G401 (cell line): ENCODE results near the gene RBBP8NL. TPM values are rescaled to one million over a fixed set of nuclear protein-coding genes. Genes with fewer than 3 reads are reported as not detected.

Source experiments
- DNase-seq: peaks from one replicate; pipeline ENCODE4 v3.0.0-alpha.2; 2015; ENCODE audit warnings: low spot score
- in situ Hi-C: cut with HindIII; loops from 2 replicates; pipeline ENCODE4 v1.10.0; 2016; ENCODE audit warnings: low sequenced_read_pairs, mixed read lengths
- total RNA-seq: library from RNA; depleted of rRNA; stranded (reverse); fragments of >200 nt; shearing (Covaris generic); gene quantifications from 2 replicates; pipeline ENCODE4 v1.2.3, GENCODE V29; 2014

The RBBP8NL gene
- total RNA-seq, 1 experiment from 2014 or later, result not detected

GRCh38 chr20:62462976-62463592 is 35.7 kb upstream of the RBBP8NL start:
- DNase-seq, result no peak
- in situ Hi-C loops, result no loop called here

GRCh38 chr20:62461834-62462233 is 34.5 kb upstream of the RBBP8NL start:
- in situ Hi-C loops, result no loop called here
- DNase-seq, result no peak

- no peak for DNase-seq
- in situ Hi-C loops, result no loop called here
These were observed 33.8 kb upstream of the RBBP8NL start for GRCh38 chr20:62461157-62461556.

DNA sequence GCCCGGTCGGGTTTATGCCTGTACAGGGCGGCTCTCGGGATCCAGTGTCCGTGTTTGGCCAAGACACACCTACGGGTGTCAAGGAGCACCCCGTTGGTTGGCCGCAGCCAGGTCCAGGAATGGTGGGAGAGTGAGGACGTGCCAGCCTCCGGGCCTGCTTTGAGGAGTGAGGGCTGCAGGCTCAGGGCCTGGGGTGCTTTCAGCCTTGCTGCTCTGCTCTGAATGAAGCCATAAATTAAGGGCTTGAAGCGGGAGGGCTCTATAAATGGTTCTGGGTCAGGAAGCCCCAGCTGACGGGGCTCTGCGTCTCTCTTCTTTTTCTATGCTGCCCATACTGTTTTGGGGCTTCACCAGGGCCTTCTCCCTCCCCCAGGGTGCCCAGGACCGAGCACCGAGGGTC is 33.3 kb upstream of the RBBP8NL start:
- DNase-seq, result no peak
- in situ Hi-C loops, result no loop called here

DNA sequence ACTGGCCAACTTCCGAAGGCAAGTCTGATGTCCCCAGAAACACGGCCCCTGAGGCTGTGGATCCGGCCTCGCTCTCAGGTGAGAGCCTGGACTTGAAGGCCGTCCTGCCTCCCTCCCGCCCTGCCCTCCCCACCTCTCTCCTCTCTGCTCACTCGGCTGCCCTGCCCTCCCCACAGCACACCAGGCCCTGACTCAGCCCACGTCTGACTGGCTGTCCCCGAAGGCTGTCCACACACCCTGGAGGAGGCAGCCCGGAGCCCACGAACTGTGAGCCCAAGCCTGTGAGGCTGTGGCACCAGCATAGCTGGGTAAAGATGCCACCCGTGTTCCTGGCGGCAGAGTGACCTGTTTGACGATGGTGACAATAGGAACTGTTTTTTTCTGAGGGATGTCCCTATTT is 32.1 kb upstream of the RBBP8NL start:
- in situ Hi-C loops, result no loop called here
- no peak for DNase-seq

DNA sequence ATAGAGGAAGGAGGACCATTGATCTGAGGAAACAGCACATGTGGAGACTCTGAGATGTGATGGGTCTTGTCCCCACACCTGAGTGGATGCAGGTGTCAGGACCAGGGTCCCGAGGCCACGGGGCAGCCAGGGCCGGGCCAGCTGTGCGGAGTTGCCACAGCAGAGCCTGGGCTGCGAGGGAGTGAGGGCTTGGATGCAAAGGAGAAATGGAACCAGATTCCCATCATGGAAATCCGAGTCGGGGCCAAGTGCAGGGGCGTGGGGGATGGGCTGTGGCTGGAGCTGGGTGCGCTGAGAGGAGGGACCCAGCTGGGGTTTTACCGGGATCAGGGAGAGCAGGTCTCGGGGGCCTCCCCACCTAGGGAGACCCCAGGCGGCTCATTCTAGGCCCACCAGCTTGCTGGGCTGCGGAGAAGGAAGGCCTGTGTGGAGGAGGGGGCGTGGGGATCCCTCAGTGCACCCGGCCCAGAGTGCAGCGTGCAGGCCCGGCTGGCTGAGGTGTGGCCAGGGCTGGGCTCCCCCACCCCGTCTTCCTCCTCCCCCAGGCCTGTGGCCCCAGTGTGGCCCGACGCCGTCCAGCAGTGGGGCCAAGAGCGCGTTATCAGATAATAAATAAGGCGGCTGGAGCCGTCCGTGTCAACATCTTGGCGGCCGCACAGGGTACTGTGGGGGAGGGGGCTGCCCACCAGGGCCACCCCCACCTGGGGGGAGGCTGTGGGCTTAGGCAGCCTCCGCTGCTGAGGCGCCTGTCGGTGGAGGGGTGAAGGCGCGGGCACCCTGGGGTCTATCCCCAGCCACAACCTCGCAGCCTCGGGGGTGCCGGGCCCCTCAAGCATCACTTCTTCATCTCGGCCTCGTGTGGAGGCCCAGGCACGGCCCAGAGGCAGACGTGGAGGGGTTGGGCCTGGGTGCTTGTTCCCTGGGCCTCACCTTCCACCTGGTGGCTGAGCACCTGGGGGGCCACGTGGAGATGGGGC is 31.2 kb upstream of the RBBP8NL start:
- in situ Hi-C loops, result no loop called here
- DNase-seq, result no peak

- in situ Hi-C loops, result no loop called here
- DNase-seq, result no peak
These were observed 30.5 kb upstream of the RBBP8NL start for GRCh38 chr20:62457831-62458230.

- in situ Hi-C loops, result no loop called here
- no peak for DNase-seq
These were observed 29.8 kb upstream of the RBBP8NL start for GRCh38 chr20:62457098-62457497.

DNA sequence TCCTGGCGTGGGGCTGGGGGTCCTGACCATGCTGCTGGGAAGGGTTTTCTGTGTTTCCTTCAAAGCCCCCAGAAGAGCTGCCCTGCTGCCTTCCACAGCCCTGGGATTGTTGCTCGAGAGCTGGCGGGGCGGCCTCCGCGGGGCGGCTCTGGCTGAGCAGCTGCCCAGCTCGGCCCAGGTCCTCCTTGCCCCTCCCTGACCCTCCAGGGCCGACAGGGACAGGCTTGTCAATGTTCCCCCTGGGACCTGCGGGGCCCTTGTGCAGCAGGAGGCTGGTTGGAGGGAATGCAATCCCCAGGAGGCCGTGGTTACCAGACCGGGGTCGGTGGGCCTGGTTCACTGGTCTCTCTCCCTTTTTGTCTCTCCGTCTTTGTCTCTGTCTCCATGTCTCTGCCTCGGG is 28.6 kb upstream of the RBBP8NL start:
- no peak for DNase-seq
- in situ Hi-C loops, result no loop called here

GRCh38 chr20:62454904-62455636 is 27.7 kb upstream of the RBBP8NL start:
- no peak for DNase-seq
- in situ Hi-C loops, result no loop called here

DNA sequence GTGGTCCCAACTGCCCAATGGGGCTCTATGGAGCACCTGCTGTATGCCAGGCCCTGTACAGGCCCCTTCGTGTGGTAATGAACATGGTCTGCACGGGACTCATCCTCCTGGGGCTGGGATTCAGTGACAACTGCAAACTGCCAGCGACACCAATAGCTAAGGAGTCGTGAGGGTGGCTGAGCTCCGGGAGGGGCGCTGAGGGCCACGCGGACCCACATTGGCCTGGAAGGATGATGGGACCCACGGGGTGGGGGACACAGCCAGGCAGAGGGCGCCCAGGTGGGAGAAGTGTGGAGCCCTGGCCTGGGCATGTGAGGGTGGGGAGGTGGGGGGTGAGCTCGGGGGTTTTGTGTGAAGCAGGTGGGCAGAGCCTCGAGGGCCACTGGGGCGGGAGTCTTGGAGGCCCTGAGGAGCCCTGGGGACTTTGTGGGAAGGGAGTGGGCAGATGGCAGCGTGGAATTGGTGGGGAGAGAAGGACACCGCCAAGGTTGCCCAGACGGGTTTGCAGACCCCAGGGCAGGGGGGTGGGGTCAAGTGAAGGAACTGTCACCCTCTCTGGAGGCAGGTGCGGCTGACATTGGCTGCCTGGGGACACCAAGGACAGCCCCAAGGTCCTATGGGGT is 26.0 kb upstream of the RBBP8NL start:
- in situ Hi-C loops, result no loop called here

GRCh38 chr20:62452475-62453095 is 25.2 kb upstream of the RBBP8NL start:
- DNase-seq, result no peak
- in situ Hi-C loops, result no loop called here

More for the DNA sequence above, 26.0 kb upstream of the RBBP8NL start:
- DNase-seq, result no peak

GRCh38 chr20:62451970-62452369 is 24.6 kb upstream of the RBBP8NL start:
- no peak for DNase-seq
- in situ Hi-C loops, result no loop called here

DNA sequence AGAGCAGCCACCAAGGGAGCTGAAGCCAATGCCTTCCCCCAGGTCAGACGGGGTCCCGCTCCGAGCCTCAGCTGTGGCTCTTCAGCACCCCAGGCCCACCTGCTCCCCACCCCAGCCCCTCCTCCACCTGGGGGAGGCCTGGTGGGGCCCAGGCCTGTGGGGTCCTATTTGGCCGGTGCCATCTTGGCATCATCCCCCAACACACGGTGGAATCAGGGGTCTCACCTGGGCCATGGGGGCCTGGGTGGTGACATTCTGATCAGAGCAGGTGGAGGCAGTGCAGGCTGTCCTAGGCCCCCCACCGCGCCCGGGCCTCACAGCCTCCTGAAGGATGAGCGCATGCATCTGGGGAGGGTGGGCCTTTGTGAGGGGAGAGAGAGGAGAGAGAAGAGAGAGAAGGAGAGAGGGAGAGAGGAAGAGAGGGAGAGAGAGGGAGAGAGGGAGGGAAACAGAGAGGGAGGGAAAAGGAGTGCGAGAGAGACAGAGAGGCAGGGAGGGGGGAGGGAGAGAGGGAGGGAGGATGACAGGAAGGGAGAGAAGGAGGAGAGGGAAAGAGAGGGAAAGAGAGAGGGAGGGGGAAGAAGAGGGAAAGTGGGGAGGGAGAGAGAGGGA is 23.9 kb upstream of the RBBP8NL start:
- DNase-seq, result no peak
- in situ Hi-C loops, result no loop called here

DNA sequence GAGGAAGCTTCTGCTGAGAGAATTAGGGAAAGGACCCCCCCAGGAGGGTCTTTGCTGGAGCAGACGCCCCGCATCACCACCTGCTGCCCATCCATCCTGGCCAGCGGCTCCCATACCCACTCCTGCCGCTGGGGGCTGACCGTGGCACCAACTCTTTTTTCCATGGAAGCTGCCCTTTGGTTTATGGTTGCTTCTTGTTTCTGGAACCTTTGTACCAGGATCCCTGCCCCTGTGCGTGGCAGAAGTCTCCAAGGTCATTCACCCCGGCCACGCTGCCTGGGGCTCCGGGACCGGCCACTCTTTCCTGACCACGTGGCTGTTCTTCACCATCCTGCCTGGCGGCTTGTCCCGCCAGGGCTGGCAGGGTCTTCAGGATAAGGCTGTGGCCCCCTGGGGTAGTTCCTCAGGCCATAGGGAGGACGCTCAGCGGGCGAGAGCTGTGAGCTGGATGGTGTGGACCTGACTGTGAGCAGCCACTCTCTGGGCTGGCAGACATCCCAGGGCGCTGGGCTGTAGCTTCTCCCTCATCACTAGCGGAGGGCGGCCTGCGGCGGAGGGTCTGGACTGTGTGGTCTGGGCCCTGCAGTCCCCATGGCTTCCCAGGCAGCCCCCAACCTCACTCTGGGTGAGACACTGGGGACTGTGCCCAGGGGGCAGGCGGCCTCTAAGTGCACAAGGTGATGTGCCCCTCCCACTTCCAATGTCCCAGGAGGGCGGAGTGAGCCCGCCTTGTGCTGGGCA is 22.8 kb upstream of the RBBP8NL start:
- in situ Hi-C loops, result no loop called here
- no peak for DNase-seq

- DNase-seq, result no peak
- in situ Hi-C loops, result no loop called here
These were observed 21.4 kb upstream of the RBBP8NL start for GRCh38 chr20:62448788-62449187.

DNA sequence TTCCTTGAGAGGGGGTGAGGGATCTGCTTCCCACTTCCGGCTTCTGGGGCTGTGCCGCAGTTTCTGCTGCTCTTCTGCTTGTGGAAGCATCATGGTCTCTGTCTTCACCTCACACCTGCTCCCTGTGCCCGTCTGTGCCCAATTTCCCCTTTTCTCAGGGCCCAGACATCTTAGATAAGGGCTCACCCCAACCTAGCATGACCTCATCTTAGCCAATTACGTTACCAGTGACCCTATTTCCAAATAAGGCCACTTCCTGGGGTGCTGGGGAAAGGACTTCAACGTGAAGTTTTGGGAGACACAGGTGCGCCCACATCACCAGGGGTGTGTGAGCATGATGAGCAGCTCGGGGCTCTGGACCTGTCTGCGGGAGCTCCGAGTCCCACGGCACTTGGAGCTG is 20.7 kb upstream of the RBBP8NL start:
- in situ Hi-C loops, result no loop called here
- DNase-seq, result no peak
